NCI-H1694 treated with DMSO at 0.1 percent for 48 hours (cell line): Measurements from ENCODE around the gene MED31.
"Not testable (repeated sequence)": the region's sequence is repeated elsewhere in the genome, so short reads cannot be mapped to it uniquely, and the experiment has no call there.

Source experiments
- DNase-seq: peaks from one replicate; lab custom pipeline; 2025; lab: John Stamatoyannopoulos, UW

MED31 gene

DNA sequence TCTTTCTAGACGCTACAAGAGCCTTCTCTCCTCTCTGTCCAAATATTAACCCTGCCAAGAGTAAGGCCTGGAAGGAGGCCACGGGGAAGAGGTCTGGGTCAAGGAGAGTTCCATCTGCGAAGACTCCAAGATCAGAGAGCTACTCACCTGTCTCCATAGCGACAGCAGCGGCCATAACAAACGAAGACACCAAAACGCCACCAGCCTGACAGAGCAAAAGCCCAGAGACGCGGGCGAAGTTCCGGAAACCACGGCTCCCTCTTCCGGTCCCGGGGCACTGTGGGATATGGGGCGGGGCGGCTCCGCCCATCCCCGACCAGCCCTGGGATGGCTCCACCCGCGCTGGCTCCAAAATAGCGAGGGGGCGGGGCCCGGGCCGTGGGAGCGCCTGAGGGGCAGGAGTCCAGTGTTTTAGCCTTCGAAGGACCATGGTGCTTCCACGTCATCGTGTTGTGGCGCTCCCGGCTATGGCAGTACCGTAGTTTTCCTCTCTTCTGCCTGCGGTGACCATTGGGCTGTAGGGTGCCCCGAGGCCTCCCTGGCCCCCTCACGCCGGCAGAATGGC is at the start of gene MED31, which contains the start of gene C17orf100:
MED31 (minus strand) TSS at position 252 of the 565 bp plus-strand sequence; CDS start at position 175, 77 bp downstream.
C17orf100 (plus strand) TSS at position 409 of the 565 bp plus-strand sequence; CDS start at position 561, 152 bp downstream.
- DNase-seq = peak; percentile 81

DNA sequence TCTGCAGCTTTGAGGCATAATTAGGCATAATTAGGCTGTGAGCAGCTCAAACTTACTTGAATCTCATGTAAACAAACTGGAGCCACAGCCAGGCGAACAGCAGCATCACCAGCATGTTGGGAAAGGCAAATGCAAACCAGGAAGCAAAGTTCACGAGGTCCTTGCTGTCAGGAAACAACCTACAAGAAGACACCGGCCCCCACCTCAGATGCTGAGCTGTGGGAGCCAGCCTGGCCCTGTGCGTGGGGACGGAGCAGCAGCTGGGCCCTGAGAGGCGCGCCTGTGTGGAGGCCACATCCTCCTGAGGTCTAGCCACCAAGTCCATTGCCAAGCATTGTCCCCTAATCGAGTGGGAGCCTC is 49.5 kb upstream of the MED31 start:
- no peak for DNase-seq

DNA sequence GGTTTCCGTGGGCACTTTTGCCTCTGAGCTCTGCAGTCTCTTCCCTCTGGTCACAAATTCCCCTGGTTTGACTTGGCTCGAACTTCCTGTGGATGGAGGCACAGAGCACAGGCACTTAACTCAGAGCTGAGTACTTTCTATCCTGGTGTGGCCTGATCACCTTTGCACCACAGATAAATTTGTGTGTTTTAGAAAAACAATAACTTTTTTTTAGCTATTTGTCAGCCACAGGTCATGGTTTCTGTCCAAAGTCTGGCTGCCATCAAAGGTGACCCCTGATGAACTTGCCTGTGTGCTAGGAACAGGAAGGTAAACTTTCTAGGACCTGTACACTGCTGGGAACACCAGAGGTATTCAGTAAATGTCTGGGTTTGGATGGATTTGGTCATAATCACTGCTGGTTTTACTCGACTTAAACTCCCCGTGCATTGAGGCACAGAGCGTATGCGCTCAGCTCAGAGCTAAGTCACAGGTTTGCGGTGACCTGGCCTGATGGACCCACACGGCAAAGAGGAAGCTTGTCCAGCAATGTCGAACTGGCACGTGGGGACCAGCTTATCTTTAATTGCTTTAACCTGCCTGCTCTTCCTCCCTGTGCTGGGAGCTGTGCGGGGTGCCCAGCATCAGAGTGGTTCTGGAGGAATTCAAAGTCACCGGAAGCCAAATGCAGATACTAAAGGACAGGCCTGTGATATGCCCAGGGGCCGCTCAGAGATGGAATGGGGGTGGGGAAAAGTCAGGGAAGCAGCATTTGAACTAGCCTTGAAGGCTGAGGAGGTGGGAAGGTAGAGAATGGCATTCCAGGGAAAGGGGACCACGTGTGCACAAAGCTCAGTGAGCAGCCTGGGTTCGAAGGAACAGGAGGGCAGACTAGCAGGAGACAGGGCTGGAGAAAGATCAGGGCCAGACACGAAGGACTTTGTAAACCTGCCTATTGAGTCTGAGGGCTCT is 48.9 kb upstream of the MED31 start:
- DNase-seq = no peak

DNA sequence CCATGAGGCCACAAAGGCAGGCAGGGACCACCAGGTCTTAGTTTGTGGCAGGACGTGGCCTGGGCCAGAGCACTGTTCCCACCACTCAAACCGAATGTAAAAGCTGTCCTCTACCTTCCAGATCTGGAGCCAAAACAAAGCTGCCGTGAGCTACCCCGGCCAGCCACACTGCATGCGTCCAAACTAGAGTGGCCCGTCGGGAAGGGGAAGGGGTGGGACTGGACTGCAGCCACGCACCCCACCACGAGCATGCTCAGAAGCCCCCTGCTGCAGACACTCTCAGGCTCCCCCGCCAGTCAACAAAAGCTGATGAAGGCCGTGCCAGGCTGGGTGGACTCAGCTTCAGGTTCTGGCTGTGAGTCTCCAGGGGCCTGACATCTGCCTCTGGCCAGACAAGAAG is 46.6 kb upstream of the MED31 start:
- no peak for DNase-seq

DNA sequence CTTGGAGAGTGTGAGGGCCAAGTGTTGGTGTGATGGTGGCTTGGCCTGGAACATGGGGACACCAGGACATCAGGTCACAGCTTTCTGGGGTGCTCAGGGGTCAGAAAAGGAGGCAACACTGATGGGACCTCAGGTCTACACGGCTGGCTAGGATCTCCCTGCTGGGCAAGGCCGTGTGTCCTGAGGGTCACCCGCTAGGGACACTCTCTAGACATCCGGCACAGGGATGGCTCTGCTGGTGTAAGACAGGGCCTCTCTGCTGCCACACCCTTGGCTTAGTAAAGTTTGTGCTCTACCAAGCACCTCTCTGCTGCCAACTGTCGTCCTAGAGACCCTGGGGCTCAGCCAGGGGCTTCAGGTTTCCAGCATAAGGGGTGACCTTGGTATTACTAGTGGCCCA is 45.5 kb upstream of the MED31 start:
- no peak for DNase-seq

DNA sequence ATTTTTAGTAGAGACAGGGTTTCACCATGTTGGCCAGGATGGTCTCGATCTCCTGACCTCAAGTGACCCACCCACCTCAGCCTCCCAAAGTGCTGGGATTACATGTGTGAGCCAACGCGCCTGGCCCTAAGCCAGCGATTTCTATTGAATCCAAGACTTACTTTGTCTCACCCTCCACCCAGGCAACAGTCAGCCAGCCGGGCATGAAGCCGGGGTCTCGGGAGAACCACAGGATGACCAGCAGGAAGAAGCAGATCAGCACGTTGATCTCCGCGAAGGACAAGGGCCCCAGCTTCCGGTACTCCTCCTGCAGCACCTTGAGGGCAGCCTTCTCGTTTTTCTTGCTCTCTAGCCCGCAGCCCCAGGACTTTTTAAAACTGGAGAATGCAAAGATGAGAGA is 44.2 kb upstream of the MED31 start:
- DNase-seq = no peak

DNA sequence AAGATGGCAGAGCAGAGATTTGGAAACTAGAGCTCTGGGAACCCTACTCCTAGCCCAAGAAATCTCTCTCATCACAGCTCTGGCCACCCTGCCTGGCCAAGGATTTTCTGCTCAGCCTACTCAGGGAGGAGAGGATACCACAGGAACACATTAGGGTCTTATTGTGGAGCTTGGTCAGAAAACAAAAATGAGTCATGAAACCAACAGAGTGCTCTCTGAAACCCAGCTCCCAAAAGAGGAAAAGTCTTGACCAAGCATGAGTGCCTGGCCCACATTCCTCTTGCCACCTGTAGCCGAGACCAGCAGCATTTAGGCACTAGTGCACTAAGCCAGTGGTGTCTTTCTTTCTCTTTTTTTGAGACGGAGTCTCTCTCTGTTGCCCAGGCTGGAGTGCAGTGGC is 43.6 kb upstream of the MED31 start:
- no peak for DNase-seq

DNA sequence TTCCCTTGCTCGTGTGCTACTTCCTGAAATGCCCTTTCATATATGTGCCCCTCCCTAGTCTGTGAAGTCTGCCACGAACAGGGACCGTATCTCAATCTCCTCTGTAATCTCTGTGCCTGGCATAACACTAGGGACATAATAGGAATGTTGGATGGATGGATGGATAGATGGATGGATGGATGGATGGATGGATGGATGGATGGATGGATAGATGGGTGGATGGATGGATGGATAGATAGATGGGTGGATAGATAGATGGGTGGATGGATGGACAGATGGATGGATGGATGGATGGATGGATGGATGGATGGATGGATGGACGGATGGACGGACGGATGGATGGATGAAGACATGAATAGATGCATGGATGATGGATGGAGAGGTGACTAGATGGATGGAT is 40.6 kb upstream of the MED31 start:
- DNase-seq = not testable (repeated sequence)

DNA sequence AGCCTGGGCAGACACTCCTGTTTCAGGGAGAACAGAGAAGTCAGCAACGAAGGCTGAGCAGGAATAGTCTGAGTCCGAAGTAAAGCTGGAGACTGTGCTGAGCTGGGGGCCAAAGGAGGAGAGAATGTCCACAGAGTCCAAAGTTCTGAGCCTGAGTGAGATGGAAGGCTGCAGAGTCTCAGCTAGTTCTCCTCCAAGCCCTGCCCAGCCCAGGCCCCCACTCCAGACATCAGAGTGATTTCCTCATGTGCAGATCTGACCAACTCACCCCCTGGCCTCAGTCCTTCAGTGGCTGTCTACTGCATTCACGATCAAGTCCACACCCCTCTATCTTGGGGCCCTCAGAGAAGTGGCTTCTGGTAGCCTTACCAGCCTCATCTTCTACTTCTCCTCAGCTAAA is 40.1 kb upstream of the MED31 start:
- no peak for DNase-seq

DNA sequence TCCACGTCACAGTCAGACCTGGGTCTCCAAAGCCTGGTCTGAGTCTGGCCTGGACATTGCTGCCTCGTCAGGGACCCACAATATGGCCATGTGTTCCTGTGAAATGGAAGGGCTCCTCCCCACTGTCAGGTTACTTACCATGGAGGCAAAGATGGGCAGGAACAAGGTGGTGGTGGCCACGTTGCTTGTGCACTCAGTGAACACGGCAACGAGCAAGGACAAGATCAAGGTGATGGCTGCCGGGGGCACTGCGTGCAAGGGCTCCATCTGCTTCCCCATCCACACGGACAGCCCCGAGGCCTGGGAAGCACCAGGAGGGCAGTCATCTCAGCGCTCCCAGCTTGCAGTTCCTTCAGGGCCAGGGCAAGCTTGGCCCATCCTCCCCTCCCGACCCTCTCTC is 39.2 kb upstream of the MED31 start:
- no peak for DNase-seq

DNA sequence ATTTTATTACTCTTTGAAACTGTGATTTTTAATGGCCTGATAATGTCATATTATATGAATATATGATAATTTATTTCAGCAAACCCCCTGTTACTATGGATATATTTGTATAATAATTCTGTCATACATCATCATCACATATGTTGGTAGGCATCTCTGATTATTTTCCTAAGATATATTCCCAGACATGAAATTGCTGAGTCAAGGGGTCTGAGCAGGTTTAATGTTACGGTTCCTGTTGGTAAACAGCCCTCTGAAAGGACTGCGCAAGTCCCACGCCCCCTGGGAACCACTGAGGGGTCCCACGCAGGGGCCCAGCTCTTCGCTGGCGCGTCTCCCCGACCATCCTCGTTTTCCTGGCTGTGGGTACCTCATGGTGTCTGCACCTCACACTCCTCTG is 37.5 kb upstream of the MED31 start:
- no peak for DNase-seq

DNA sequence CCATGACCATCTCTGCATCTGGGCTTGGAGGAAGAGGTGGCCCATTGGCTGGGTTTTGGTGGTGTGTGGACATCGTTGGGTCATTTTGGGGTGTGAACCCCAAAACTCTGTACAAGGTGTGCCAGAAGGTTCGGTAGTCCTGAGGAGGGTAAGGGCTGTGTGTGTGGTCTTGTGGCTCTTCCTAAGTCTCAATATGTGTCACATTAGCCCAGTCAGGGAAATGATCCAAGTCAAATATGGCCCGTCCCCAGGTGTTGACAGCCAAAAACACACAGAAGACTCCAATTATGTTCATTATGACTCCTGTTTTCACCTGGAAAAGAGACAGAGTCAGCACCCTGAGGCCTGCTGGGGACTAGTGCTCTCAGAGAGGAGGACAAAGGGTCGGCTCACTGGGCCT is 34.6 kb upstream of the MED31 start:
- DNase-seq = no peak

DNA sequence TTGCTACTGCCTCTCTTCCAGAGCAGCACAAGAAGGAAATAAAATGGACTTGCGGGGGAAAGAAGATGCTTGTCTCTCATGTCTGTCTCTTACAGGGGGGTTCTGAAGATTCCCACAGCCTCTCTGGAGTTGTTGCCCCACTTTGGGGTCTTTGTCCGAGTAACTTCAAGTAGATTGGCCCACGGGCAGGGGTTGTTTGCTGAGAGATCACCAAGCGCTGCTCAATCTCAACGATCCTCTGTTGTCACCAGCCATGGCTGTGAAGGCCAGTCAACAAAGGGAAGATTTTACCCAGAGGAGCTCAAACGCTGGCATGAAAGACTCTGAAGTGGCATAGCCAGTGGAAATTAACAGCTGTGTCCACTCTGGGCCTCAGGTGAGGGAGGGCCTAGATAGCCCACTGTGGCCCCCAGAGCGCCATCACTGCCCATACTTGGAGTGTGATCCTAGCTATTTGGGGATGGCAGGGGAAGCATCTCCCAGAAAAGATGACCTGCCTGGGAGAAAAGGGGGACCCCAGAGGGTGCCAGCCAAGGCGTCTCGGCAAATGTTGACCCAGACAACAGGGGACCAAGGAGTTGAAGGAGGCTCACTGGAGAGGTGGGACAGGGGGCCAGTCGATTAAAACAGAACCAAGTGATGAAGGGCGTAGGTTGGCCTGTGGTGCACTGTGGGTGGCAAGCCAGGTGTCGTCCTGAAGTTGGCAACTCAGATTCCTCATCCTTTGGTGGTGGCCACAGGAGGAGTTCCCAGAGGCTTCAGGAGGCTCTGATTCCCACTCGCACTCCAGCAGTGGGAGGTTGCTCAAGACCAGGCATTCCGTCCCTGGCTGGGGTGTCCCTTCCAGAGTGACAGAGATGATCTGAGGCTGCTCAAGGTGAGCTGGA is 33.7 kb upstream of the MED31 start:
- no peak for DNase-seq

DNA sequence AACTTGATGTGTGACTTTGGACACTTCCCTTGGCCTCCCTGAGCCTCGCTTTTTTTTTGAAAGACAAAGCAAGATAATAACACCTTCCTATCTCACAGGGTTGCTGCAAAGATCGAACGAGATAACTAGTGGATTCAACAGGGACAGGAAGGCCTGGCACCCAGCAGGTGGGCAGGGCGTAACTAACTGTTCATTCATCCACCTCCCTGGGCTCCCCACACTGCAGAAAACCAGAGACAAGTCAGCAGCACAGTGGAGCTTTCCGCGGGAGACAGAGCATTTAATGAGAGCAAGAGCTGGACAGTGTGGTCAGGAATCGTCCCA is 33.0 kb upstream of the MED31 start:
- DNase-seq = no peak

DNA sequence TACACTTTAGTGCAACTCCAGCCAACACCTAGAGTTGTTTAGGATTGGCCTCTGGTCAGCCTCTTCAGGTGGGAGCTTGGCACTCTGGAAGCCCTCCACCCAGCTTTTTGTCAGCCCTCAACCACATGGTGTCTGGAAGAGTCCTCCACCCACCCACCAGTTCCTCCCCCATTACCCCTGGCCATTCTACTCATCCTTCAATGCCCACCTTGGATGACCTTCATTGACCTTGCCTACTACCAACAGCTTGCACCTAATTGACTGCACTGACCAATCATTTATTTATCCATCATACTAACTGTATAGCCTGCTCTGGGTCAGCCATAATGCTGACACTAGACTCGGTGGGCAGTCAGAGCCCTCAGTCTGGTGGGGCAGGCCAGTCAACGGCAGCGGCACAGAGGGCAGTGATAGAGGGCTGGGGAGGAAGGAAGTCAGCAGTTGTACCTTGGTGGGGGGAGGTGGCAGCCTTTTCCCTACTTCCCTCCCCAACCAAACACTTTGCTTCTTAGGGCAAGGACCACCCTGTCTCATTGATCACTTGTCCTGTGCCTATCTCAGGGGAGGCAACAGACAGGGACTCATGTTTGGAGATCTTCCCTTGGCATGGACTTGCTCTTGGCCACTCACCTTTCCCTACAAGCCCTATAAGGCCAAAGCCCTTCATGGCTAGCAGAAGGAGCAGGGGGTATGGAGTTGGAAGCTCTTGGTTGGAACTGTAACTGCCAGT is 32.5 kb upstream of the MED31 start:
- DNase-seq = no peak

DNA sequence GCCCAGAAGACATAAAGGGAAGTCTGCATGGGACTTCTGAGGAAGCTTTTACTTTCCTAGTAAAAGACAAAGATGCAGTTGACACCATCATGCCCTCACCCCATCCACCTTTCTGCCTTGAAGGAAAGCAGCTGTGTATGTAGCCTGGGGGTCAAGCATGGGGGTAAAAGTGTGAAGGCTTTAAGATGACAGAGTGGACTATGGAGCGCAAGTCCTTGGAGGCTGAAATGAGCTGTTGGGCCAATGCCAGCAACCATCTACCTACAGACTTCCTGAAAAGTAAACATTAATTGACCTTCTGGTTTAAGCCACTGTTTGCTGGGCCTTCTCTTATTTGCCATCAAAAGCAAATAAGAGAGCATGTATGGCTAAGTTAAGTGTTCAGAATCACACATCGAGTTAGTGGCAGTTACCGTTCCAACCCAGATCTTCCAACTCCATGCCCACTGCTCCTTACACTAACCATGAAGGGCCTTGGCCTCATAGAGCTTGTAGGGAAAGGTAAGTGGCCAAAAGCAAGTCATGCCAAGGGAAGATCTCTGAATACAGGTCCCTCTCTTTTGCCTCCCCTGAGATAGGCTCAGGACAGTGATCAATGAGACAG is 31.8 kb upstream of the MED31 start:
- no peak for DNase-seq

DNA sequence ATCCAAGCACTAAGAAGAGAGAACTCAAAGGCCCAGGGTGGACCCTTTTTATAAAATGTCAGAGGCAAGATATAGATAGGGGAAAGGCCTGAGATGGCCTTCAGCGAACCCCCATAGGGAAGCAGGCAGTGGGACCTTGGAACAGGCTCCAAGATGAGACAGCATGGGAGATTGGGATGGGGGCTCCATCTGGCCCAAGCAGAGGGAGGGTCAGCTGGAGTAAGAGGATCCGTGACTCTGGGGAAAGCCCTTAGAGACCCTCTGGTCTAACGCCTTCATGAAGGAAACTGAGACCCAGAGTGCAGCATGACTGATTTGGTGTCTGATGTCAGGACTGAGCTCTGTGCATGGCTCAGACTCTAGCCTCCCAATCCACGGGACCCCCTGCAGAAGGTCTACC is 30.9 kb upstream of the MED31 start:
- no peak for DNase-seq

DNA sequence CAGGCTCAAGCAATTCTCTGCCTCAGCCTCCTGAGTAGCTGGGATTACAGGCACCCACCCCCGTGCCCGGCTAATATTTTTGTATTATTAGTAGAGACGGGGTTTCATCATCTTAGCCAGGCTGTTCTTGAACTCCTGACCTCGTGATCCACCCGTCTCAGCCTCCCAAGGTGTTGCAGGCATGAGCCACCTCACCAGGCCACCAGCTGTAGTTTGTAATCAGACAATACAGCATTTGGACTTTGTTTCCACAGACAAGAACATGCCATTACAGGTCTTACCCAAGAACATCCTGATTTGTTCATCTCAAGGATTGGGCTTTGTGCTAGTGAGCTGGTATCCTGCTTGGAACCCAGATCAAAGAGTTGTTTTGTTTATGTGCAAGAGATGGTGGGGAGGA is 30.3 kb upstream of the MED31 start:
- DNase-seq = no peak

DNA sequence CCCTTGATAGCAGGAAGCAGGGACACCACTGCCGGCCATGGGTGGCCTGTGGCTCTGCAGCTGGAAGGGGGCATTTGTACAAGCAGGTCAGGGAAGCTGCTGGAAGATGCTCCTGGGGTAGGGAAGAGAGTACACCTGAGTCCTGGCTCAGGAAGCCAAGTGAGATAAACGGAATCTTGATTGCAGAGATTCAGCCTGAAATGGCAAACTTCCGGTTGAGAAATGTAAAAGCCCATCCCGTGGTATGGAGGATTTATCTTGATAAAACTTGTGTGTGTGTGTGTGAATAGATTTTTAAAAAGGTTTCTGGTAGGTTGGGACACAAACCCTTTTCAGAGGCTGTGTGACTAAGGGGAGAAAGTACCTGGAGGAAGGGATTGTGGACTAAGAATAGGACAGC is 29.8 kb upstream of the MED31 start:
- DNase-seq = no peak

DNA sequence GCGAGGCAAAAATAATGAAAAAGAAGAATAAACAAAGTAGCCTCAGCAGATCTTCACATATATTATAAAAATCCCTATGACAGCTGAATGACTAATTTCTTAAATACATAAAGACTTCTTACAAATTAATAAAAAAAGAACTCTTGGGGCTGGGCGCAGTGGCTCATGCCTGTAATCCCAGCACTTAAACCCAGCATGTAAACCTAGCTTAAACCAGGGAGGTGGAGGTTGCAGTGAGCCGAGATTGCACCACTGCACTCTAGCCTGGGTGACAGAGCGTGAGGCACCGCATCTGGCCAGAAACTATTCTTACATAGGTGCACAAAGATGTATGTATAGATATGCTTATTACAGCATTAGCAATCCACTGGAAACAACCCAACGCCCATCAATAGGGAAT is 27.8 kb upstream of the MED31 start:
- DNase-seq = no peak

DNA sequence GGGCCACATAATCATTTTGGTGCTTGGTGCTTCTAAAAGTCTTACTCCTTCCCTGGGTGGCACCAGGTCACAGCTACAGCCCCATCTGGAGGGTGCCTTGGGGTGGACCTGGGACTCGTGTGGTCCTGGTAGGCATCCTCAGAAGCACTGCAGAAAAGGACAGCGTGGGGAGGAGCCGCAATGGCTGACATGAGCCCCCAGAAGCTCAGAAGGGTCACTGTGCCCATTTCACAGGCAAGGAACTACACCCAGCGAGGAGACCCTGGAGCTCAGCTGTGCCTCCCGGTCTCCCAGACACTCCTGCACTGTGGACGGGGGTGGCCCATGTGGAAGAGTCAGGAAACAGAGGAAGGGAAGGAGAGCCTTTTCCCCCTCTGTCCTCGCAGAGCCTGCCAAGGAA is 26.5 kb upstream of the MED31 start:
- no peak for DNase-seq
